Thymus (tissue), 11 donors: ENCODE measurements around the gene CDC25A. TPM values are rescaled to one million over a fixed set of nuclear protein-coding genes. Genes with fewer than 3 reads are reported as not detected.

Experiments
- DNase-seq, 9 donors: peaks; one replicate each; pipeline ENCODE4 v3.0.0-alpha.2; 2013; ENCODE audit warnings: low spot score in 9 of 9, low read depth in 6 of 9, missing footprints in 1 of 9
- H3K27ac ChIP-seq, 2 donors: one replicate each; pipeline ENCODE4 v1.5.1; 2013; ENCODE audit warnings: control low read depth in 1 of 2, low read depth in 1 of 2, low read length in 1 of 2, mild to moderate bottlenecking in 1 of 2, moderate library complexity in 1 of 2
- H3K27me3 ChIP-seq, 2 donors: one replicate each; pipeline ENCODE4 v1.5.1; 2013; ENCODE audit warnings: low read length in 1 of 2; ENCODE audit not compliant: control insufficient read depth in 2 of 2, insufficient read depth in 1 of 2
- H3K36me3 ChIP-seq, 2 donors: one replicate each; pipeline ENCODE4 v1.5.1; 2013; ENCODE audit warnings: low read length in 1 of 2, mild to moderate bottlenecking in 1 of 2, moderate library complexity in 1 of 2; ENCODE audit not compliant: control insufficient read depth in 2 of 2, insufficient read depth in 2 of 2
- H3K4me1 ChIP-seq, 2 donors: one replicate each; pipeline ENCODE4 v1.5.1; 2013; ENCODE audit warnings: low read length in 2 of 2; ENCODE audit not compliant: control insufficient read depth in 2 of 2, insufficient read depth in 2 of 2
- H3K4me3 ChIP-seq, 2 donors: one replicate each; pipeline ENCODE4 v1.5.1; 2013; ENCODE audit warnings: low read length in 2 of 2, control low read depth in 1 of 2, mild to moderate bottlenecking in 1 of 2
- H3K9me3 ChIP-seq, 2 donors: one replicate each; pipeline ENCODE4 v1.5.1; 2013; ENCODE audit warnings: low read length in 1 of 2, mild to moderate bottlenecking in 1 of 2; ENCODE audit not compliant: control insufficient read depth in 2 of 2, insufficient read depth in 1 of 2
- WGBS: extraction: QIAGEN DNeasy Blood & Tissue Kit; methylation state at CpG from one replicate; pipeline ENCODE4 v1.1.7; 2013; 5-methylcytosine and 5-hydroxymethylcytosine counted together
- polyA plus RNA-seq: library from polyadenylated mRNA; stranded (reverse); fragments of 200-250 nt; gene quantifications from one replicate; pipeline ENCODE4 v1.2.3, GENCODE V29; 2013
- total RNA-seq: library from RNA; stranded (reverse); fragments of 120-200 nt; gene quantifications from one replicate; pipeline ENCODE4 v1.2.4, GENCODE V29; 2013
- donor health status: healthy.

The CDC25A gene
- total and polyA plus RNA-seq, 2 donors: 0.71 to 17.2 TPM

DNA sequence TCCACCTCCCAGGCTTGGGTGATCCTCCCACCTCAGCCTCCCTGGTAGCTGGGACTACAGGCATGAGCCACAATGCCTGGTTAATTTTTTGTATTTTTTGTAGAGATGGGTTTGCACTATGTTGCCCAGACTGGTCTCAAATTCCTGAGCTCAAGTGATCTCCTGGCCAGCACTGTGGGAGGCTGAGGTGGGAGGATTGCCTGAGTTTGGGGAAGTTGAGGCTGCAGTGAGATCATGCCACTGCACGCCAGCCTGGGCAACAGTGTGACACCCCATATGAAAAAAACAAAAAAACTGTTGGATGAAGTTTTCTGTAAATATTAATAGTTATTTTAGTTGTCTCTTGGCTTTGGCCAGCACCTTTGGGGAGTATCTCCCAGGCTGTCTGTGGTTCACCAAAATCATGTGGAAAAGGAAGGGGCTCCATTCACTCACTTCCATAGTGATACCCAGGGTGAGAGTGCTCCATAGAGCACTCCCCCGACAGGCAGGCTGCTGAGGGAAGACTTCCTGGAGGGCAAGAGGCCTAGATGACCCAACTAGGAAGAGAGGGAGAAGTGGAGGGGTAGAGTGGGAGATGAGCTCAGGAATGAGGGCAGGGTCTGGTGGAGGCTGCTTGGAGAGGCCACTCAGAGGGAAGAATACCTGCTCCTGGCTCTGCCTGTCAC, 47.1 kb downstream of the CDC25A start:
- Histone ChIP-seq H3K36me3 (no peaks in the 10 kb centered on the region), H3K4me1 (peaks cover 0 to 3% of the 10 kb centered on the region in 2 donors), H3K9me3 (peaks cover 0 to 5% of the 10 kb centered on the region in 2 donors), H3K4me3 (no peak overlapping the region), H3K27me3 (no peaks in the 10 kb centered on the region), H3K27ac (no peak overlapping the region)
- WGBS: 95% methylated on average over 2 of the region's 2 CpGs
- no peak for DNase-seq

DNA sequence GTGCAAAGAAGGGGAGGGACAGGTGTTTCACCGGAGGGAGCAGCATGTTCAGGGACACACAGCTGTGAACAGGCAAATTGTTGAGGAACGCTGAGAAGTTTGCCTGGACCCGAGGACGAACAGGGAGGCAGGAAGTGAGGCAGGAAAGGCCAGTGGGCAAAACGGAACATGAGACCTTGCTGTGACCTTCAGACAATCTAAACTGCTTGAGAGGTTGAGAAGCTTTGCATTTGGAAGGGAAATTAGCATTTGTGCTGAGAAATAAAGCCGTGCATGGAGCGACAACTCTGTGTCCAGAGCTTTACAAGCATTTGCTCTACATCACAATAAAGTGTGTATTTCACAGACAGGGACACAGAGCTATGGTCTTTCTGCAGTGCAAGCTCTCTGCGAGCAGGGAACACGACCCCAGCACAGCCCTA, 47.9 kb downstream of the CDC25A start:
- Histone ChIP-seq H3K4me3 (no peak overlapping the region), H3K27me3 (no peaks in the 10 kb centered on the region), H3K9me3 (peaks cover 0 to 5% of the 10 kb centered on the region in 2 donors), H3K36me3 (no peaks in the 10 kb centered on the region), H3K27ac (no peak overlapping the region), H3K4me1 (peaks cover 0 to 3% of the 10 kb centered on the region in 2 donors)
- 59% methylated on average over 9 of the region's 9 CpGs for WGBS
- no peak for DNase-seq

DNA sequence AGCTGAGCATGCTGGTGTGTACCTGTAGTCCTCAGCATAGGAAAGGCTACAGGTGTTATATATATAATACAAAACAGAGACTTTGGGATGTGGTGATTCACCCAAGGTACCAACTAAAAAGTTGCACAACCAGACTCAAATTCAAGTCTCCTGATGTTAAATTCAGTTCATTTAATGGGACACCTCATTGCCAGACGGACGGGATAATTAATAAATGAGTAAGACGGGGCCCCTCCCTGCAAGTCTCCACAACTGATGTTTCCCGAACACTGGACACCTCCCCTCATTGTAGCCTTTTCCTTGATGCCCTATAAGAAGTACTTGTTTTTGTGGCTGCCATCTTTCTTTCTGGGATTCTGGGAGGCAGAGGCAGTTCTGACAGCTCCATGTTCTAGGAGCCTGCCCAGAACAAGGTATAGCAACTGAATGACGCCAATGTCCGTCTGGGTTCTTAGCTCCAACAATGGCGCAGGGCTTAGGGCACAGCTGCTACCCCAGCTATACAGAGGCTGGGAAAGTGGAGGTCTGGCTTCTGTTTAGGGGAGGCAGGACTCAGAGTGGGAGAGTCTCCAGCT, 50.7 kb downstream of the CDC25A start:
- Histone ChIP-seq H3K36me3 (no peaks in the 10 kb centered on the region), H3K9me3 (no peaks in the 10 kb centered on the region), H3K27me3 (no peaks in the 10 kb centered on the region), H3K4me1 (peaks cover 0 to 1% of the 10 kb centered on the region in 2 donors), H3K27ac (no peak overlapping the region), H3K4me3 (no peak overlapping the region)
- no peak for DNase-seq
- 85% methylated on average over 7 of the region's 7 CpGs for WGBS

DNA sequence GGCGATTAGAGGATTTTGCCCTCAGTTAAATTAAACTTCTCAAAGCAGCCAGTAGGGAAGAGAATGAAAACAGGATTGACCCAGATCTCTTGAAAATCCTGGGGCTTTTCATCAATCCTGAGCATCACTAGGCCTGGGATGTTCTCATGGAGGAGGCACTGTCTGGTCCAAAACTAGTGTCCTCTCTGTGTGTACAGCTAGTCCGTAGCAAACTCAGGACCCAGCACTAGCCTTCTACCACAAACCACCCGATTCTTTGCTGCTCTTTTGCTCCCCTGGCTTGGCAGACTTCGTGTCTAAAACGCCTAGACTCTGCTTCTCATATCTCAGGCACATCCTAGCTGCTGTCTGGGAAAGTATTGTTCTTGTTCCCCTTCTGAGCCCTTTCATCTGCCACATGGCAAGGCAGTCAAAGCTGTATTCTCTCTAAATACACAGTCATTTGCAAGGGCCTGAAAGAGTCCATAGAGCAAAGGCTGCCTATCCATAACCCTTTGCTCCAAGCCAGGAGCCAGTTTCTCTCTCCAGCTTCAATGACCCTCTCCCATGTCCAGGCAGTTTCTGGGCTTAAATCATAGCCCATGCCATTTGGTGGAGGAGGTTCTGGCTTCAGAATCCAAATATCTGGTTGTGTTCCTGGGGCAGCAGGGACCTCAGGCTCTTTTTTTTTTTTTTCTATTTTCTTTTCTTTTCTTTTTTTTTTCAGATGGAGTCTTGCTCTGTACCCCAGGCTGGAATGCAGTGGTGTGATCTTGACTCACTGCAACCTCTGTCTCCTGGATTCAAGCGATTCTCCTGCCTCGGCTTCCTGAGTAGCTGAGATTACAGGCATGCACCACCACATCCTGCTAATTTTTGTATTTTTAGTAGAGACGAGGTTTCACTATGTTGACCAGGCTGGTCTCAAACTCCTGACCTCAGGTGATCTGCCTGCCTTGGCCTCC, 52.4 kb downstream of the CDC25A start:
- Histone ChIP-seq H3K9me3 (no peaks in the 10 kb centered on the region), H3K36me3 (no peaks in the 10 kb centered on the region), H3K4me1 (no peaks in the 10 kb centered on the region), H3K27me3 (no peaks in the 10 kb centered on the region), H3K4me3 (no peak overlapping the region), H3K27ac (no peak overlapping the region)
- 88% methylated on average over 8 of the region's 8 CpGs for WGBS
- no peak for DNase-seq

DNA sequence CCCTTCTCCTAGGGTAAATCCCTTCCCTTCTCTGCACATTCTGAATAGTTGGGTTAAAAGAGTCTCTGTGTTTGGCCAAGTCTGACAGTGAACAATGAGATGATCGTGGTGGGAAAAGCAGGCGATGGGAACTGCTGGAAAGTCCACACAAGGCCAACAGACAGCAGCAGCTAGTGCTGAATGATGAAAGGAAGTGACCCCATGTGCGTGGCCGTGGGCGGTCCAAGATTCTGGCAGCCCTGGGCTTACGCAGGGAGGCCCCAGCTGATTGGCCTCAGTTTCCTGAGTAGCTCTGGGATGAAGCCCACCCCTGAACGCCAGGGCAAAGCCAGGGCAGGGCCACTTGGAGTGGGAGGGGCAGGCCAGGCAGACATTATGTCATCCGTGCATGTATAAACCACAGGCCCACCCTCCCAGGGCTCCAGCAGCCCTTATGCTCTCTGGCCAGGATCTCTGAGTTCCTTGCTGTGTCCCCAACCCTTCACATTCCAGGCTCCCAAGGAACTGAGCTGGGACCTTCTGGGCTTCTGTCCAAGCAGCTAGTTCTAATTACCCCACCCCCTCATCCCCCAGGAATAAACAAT, 57.8 kb downstream of the CDC25A start:
- peak overlapping the region in 1 of 2 donors; percentile 47 for H3K27ac ChIP-seq
- 90% methylated on average over 8 of the region's 8 CpGs for WGBS
- no peaks in the 10 kb centered on the region for H3K36me3 ChIP-seq
- DNase-seq: no peak
- H3K9me3 ChIP-seq: no peaks in the 10 kb centered on the region
- H3K4me3 ChIP-seq: no peak overlapping the region
- no peaks in the 10 kb centered on the region for H3K27me3 ChIP-seq
- peaks cover 3 to 12% of the 10 kb centered on the region in 2 donors for H3K4me1 ChIP-seq

DNA sequence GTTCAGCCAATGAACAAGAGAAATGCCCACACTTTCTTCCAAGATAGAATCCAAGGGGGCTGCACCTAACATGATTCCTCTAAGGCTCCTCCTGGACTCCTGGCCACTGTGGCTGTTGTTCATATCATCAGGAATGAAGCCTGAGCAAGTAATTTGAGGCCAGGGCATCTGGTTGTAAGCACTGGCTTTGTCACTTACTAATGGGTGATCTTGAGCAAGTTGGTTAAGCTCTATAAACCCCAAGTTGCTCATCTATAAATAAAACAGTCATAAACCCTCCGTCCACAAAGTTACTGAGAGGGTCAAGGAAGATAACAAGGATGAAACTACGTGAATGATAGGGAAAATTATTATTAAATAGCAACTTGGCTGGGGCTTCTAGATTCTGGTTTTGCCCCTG, 58.3 kb downstream of the CDC25A start:
- Histone ChIP-seq H3K9me3 (no peaks in the 10 kb centered on the region), H3K27me3 (no peaks in the 10 kb centered on the region), H3K4me1 (peaks cover 7 to 17% of the 10 kb centered on the region in 2 donors), H3K36me3 (no peaks in the 10 kb centered on the region), H3K27ac (peak overlapping the region in 1 of 2 donors; percentile 47), H3K4me3 (no peak overlapping the region)
- WGBS: 96% methylated on average over 2 of the region's 2 CpGs
- no peak for DNase-seq

DNA sequence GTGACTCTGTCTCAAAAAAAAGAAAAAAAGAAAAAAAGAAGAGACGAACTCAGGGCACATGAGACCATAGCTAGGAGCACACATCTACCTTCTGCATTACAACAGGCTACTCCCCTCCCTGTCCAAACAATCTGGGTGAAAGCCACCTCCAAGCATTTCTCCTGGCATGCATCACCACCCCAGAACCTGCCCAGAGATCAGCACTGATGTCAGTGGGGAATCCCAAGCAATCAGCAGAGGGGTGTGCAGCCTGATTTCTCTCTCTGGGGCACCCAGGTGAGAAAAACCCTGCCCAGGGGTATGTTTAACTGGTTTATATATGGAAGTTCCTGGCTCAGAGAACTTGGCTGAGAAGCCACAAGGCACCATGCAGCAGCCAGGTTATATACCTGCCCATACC, 59.4 kb downstream of the CDC25A start:
- Histone ChIP-seq H3K4me1 (peaks cover 7 to 20% of the 10 kb centered on the region in 2 donors), H3K27me3 (no peaks in the 10 kb centered on the region), H3K9me3 (no peaks in the 10 kb centered on the region), H3K36me3 (no peaks in the 10 kb centered on the region), H3K27ac (no peak overlapping the region), H3K4me3 (no peak overlapping the region)
- DNase-seq: no peak
- 83% methylated on average over 1 of the region's 1 CpG for WGBS

DNA sequence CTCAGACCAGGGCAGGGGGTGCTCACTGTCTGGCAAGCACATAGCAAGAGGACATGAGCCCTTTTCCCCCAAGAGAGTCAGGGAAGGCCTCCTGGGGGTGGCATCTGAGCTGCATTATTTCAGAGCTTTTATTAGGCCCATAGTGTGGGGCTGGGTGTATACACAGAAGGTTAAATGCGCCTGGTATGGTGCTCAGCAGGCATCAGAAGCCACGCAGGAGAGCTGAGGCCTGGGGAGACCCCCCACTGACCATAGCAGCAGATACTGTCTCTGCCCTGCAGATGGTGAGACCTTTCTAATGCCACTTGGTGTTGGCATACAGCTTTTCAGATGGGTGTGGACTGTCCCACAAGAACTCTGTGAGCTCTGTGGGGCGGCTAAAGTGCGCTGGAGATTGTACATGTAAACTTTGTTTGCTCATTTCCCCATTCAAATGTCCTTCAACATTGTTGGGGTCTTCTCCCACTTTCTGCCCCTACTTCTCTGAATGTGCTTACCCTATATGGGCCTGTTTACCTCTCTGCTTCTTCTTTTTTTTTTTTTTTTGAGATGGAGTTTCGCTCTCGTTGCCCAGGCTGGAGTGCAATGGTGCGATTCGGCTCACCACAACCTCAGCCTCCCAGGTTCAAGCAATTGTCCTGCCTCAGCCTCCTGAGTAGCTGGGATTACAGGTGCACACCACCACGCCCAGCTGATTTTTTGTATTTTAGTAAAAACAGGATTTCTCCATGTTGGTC, 62.2 kb downstream of the CDC25A start:
- Histone ChIP-seq H3K27me3 (no peaks in the 10 kb centered on the region), H3K4me3 (no peak overlapping the region), H3K36me3 (no peaks in the 10 kb centered on the region), H3K4me1 (peaks cover 7 to 20% of the 10 kb centered on the region in 2 donors), H3K27ac (peak overlapping the region in 1 of 2 donors; percentile 22), H3K9me3 (no peaks in the 10 kb centered on the region)
- 96% methylated on average over 9 of the region's 9 CpGs for WGBS
- no peak for DNase-seq
